Esophagus muscularis mucosa (tissue), 4 donors: ENCODE results near the gene FKBP8. TPM values are rescaled to one million over a fixed set of nuclear protein-coding genes. Genes with fewer than 3 reads are reported as not detected.

Experiments
- DNase-seq: peaks from one replicate; pipeline ENCODE4 v3.0.0-alpha.2; 2017; ENCODE audit errors: extremely low spot score
- H3K27ac ChIP-seq, 4 donors: fragments of 200-600 bp; sonication (generic); replicated peaks in 1 of 4; 1 replicate in 3 of 4; 2 replicates in 1 of 4; pipeline ENCODE4 v1.5.1; 2016 to 2019; ENCODE audit warnings: mild to moderate bottlenecking in 1 of 4
- H3K27me3 ChIP-seq, 4 donors: fragments of 200-600 bp; sonication (generic); one replicate each; pipeline versions ENCODE4 v1.5.1 to v1.6.0; 2016 to 2019
- H3K36me3 ChIP-seq, 4 donors: fragments of 200-600 bp; sonication (generic); one replicate each; pipeline ENCODE4 v1.5.1; 2016 to 2019
- H3K4me1 ChIP-seq, 4 donors: fragments of 200-600 bp; sonication (generic); one replicate each; pipeline ENCODE4 v1.5.1; 2016 to 2019
- H3K4me3 ChIP-seq, 4 donors: fragments of 200-600 bp; sonication (generic); 1 replicate in 2 of 4; 2 replicates in 2 of 4; pipeline ENCODE4 v1.5.1; 2016 to 2019; ENCODE audit warnings: mild to moderate bottlenecking in 4 of 4, moderate library complexity in 1 of 4
- H3K9me3 ChIP-seq, 4 donors: fragments of 200-600 bp; sonication (generic); 1 replicate in 3 of 4; 2 replicates in 1 of 4; pipeline ENCODE4 v1.5.1; 2016 to 2019
- EP300 ChIP-seq: sonication (generic); formaldehyde crosslinking; IDR thresholded peaks from one replicate; pipeline ENCODE4 v1.6.1; 2017; ENCODE audit warnings: antibody characterized with exemption
- POLR2A ChIP-seq: fragments of 450-650 bp; IDR thresholded peaks from one replicate; pipeline ENCODE4 v1.6.1; 2017; ENCODE audit warnings: antibody characterized with exemption, moderate library complexity, mild to moderate bottlenecking, low read depth
- POLR2AphosphoS5 ChIP-seq, 2 donors: sonication (generic); formaldehyde crosslinking; IDR thresholded peaks; one replicate each; pipeline ENCODE4 v1.6.1; 2017; ENCODE audit warnings: antibody characterized with exemption in 2 of 2
- WGBS: methylation state at CpG from one replicate; pipeline ENCODE4 v1.1.5; 2018; 5-methylcytosine and 5-hydroxymethylcytosine counted together
- intact Hi-C: fragments of 100-400 bp; cut with DNase I; formaldehyde crosslinking; loops from one replicate; pipeline ENCODE4 v1.15.1; 2023
- total RNA-seq, 4 donors: library from RNA; depleted of rRNA; stranded (reverse); fragments of >200 nt; gene quantifications; one replicate each; pipeline versions ENCODE4 v1.1.0 to v1.2.1, GENCODE V29; 2016
- TF ChIP-seq, protein P1 (sequence below), 3 experiments: fragments of 200-600 bp in 2 of 3; fragments of 450-650 bp in 1 of 3; sonication (generic) in 2 of 3; IDR thresholded peaks; one replicate each; pipeline ENCODE4 v1.5.1; 2017 to 2019; ENCODE audit warnings: antibody characterized with exemption in 3 of 3, mild to moderate bottlenecking in 2 of 3, moderate library complexity in 1 of 3

Gene FKBP8
- total RNA-seq, 4 donors from 2014 or later: 420 to 568 (median 430) TPM

DNA sequence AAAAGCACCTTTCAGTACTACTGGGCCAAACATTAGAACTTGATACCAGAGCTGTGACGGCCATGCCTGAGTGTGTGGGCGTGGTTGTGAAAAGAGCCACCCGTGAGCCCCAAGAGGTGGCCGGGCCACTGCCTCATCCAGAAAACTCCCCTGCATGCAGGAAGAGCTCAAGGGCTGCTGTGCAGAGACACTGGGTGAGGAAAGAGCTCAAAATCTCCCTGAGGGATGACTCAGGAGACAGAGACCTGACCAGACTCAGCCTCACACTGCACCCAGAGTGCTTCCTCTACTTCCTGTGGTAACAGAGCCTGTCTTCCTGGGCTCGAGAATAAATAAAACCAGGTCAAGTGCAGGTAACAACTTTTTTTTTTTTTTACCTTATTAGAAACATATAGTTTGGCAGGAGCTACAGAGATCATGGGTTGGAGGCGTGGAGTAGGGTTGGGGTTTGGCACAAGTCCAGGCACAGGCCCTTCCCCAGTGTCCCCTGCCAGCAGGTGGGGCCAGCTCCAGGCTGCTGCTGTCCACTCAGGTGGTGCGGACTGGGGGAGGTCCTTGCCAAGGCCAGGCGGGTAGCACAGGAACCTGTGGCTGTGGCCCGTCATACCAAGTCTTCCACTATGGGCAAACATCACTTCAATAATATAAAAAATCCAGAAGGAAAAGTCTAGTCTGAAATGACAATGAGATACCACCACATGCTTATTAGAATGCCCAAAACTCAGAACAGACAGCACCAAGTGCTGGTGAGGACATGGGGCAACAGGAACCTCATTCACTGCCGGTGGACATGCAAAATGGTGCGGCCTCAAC is 47.0 kb downstream of the FKBP8 start:
- peaks cover 88 to 96% (median 92%) of the 10 kb centered on the region in 4 donors for H3K4me1 ChIP-seq
- H3K27ac ChIP-seq: no peak overlapping the region
- H3K27me3 ChIP-seq: no peaks in the 10 kb centered on the region
- H3K9me3 ChIP-seq: no peaks in the 10 kb centered on the region
- TF ChIP-seq EP300 (no peak), POLR2AphosphoS5 (IDR thresholded peaks at IDR 0.05) (no peak), POLR2A (no peak)
- TF ChIP-seq, protein P1, sequence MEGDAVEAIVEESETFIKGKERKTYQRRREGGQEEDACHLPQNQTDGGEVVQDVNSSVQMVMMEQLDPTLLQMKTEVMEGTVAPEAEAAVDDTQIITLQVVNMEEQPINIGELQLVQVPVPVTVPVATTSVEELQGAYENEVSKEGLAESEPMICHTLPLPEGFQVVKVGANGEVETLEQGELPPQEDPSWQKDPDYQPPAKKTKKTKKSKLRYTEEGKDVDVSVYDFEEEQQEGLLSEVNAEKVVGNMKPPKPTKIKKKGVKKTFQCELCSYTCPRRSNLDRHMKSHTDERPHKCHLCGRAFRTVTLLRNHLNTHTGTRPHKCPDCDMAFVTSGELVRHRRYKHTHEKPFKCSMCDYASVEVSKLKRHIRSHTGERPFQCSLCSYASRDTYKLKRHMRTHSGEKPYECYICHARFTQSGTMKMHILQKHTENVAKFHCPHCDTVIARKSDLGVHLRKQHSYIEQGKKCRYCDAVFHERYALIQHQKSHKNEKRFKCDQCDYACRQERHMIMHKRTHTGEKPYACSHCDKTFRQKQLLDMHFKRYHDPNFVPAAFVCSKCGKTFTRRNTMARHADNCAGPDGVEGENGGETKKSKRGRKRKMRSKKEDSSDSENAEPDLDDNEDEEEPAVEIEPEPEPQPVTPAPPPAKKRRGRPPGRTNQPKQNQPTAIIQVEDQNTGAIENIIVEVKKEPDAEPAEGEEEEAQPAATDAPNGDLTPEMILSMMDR (IDR thresholded peaks at IDR 0.05): no peak
- intact Hi-C loops: no loop called here
- 89% methylated on average over 11 of the region's 11 CpGs for WGBS
- H3K4me3 ChIP-seq: no peak overlapping the region
- DNase-seq: no peak
- H3K36me3 ChIP-seq: no peaks in the 10 kb centered on the region

DNA sequence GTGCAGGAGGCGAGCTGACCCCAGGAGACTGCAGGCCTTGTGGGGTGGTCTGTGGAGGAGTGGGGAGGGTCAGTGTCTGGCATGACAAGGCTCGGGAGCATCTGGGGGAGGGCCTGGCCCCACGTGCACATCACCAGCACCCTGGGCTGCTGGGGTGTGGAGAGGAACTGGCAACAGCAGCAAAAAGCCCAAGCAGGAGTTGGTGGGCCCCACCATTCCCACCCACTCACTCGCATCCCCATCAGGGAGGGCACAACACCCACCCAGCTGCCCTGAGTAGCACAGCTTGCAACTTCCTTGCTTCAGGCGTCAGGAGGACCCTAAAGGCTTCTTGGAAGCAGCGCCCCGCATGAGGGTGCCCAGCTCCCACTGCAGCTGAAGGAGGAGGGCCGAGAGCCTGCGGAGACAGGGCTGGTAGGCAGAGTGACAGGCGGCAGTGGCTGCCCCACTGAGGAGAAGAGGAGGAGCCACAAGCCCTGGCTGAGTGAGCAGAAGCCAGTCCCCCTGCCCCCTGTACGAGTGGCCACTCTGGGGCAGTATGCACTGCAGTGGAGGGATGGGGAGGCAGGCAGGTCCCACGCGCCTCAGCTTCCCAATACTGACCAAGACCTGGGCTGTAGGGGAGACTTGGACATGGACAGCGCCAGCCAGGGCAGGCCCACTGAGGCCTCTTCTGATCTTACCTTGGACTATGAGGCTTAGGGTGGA is 48.0 kb downstream of the FKBP8 start:
- Histone ChIP-seq H3K27me3 (no peaks in the 10 kb centered on the region), H3K9me3 (no peaks in the 10 kb centered on the region), H3K4me3 (no peak overlapping the region), H3K36me3 (no peaks in the 10 kb centered on the region), H3K4me1 (peaks cover 80 to 86% (median 82%) of the 10 kb centered on the region in 4 donors), H3K27ac (peak overlapping the region in 1 of 4 donors; percentile 7)
- WGBS: 82% methylated on average over 10 of the region's 14 CpGs
- intact Hi-C loops: no loop called here
- TF ChIP-seq, protein P1 (IDR thresholded peaks at IDR 0.05): no peak
- TF ChIP-seq POLR2AphosphoS5 (IDR thresholded peaks at IDR 0.05): no peak
- no peak for TF ChIP-seq POLR2A
- TF ChIP-seq EP300: no peak
- no peak for DNase-seq

DNA sequence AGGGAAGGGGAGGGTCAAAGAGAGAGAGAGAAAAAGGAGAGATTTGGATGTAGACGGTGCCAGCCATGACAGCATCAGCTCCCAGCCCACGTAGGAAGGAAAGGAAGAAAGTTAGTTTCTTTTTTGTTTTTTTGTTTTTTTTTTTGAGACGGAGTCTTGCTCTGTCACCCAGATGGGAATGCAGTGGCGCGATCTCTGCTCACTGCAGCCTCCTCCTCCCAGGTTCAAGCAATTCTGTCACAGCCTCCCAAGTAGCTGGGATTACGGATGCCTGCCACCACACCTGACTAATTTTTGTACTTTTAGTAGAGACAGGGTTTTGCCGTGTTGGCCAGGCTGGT is 49.1 kb downstream of the FKBP8 start:
- Histone ChIP-seq H3K36me3 (no peaks in the 10 kb centered on the region), H3K27ac (peak overlapping the region in 3 of 4 donors; percentile 49 to 59 (median 55)), H3K9me3 (no peaks in the 10 kb centered on the region), H3K4me3 (no peak overlapping the region), H3K27me3 (no peaks in the 10 kb centered on the region), H3K4me1 (peaks cover 74 to 83% (median 81%) of the 10 kb centered on the region in 4 donors)
- intact Hi-C loops: no loop called here
- 61% methylated on average over 7 of the region's 7 CpGs for WGBS
- DNase-seq: no peak
- TF ChIP-seq POLR2A: no peak
- TF ChIP-seq, protein P1 (IDR thresholded peaks at IDR 0.05): no peak

DNA sequence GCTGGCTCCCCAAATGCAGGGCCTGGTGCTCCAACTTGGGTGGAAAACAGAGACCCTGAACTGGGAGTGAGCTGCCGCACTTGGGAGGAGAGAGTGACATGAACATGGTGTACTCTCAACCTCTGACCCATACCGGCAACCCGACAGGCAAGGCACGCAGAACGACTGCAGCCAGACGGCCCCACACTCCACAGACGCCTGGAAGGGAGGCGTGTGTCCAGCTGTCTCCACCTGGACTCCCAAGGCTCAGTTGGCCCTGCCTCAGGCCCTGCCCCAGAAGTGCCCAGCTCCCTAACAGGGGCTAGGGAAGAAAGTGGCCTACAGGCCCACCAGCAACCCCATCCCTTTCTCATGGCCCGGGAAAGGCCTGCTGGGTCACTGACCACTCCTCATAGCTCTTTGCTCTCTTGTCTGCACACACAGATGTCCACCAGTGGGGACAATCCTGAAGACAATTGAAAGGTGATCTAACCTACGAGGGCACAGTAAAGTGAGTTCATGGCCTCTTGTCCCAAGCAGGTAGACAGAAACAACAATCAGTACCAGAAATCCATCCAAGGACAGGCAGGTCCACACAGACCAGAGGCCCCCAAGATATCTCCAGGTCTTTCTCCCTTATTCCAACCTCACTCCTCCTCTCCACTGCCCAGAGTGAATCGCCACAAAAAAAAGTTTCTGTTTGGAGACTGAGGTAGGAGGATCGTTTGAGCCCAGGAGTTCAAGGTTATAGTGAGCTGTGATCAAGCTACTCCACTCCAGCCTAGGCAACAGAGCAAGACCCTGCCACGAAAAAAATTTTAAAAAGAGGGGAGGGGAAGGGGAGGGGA is 49.7 kb downstream of the FKBP8 start:
- intact Hi-C loops: no loop called here
- 77% methylated on average over 6 of the region's 13 CpGs for WGBS
- TF ChIP-seq POLR2A (no peak), POLR2AphosphoS5 (IDR thresholded peaks at IDR 0.05) (peak in 1 of 2 donors; percentile 45)
- Histone ChIP-seq H3K9me3 (no peaks in the 10 kb centered on the region), H3K27ac (peak overlapping the region; percentile 42 to 59 (median 52)), H3K36me3 (no peaks in the 10 kb centered on the region), H3K4me1 (peaks cover 74 to 83% (median 81%) of the 10 kb centered on the region in 4 donors), H3K4me3 (no peak overlapping the region), H3K27me3 (no peaks in the 10 kb centered on the region)
- DNase-seq: no peak
